Colonic mucosa (tissue), 4 donors: Measurements from ENCODE around the gene CCDC63. TPM values are rescaled to one million over a fixed set of nuclear protein-coding genes. Genes with fewer than 3 reads are reported as not detected.

ENCODE experiments used
- DNase-seq: peaks from one replicate; pipeline ENCODE4 v3.0.0-alpha.2; 2020
- H3K27ac ChIP-seq: fragments of 200-600 bp; one replicate; pipeline ENCODE4 v1.8.0; 2021
- H3K27me3 ChIP-seq: fragments of 200-600 bp; one replicate; pipeline ENCODE4 v1.8.0; 2021
- H3K36me3 ChIP-seq: fragments of 200-600 bp; one replicate; pipeline ENCODE4 v1.8.0; 2021
- H3K4me1 ChIP-seq: fragments of 200-600 bp; one replicate; pipeline ENCODE4 v1.8.0; 2021; ENCODE audit warnings: mild to moderate bottlenecking
- H3K4me3 ChIP-seq: fragments of 200-600 bp; one replicate; pipeline ENCODE4 v1.8.0; 2021
- H3K9ac ChIP-seq, 2 donors: one replicate each; pipeline ENCODE4 v1.7.0; 2013; ENCODE audit warnings: control low read depth in 2 of 2, low read depth in 2 of 2, low read length in 2 of 2
- H3K9me3 ChIP-seq: fragments of 200-600 bp; one replicate; pipeline ENCODE4 v1.8.0; 2021
- CTCF ChIP-seq: fragments of 200-600 bp; IDR thresholded peaks from one replicate; pipeline ENCODE4 v1.8.0; 2022; ENCODE audit warnings: antibody characterized with exemption, mild to moderate bottlenecking
- intact Hi-C: fragments of 100-400 bp; cut with DNase I; formaldehyde crosslinking; loops from one replicate; pipeline ENCODE4 v1.14.1; 2022
- total RNA-seq, 2 donors: library from RNA; stranded (reverse); fragmentation: NEBNext Ultra II Directional in 1 of 2; extraction: Animal tissue kit (Norgen Biotek cat#: 25700) in 1 of 2; gene quantifications; one replicate each; pipeline ENCODE4 v1.2.1, GENCODE V29; 2021
- donor health status: healthy.
- donor health status: DM: no; HTN: no; CAD: no.
- donor health status: DM: no; HTN: no; CAD: no.

CCDC63 gene
- total RNA-seq, 2 donors from 2014 or later, result not detected

GRCh38 chr12:110863161-110863560 lies 16.4 kb downstream of the CCDC63 start:
- no peaks in the 10 kb centered on the region for H3K36me3 ChIP-seq
- intact Hi-C loops, result no loop called here
- H3K27ac ChIP-seq, result no peak overlapping the region
- no peak for DNase-seq
- H3K27me3 ChIP-seq, result no peaks in the 10 kb centered on the region
- no peak overlapping the region for H3K4me3 ChIP-seq
- H3K9ac ChIP-seq, result no peak overlapping the region
- no peaks in the 10 kb centered on the region for H3K4me1 ChIP-seq
- no peaks in the 10 kb centered on the region for H3K9me3 ChIP-seq
- TF ChIP-seq CTCF, result no peak

- no peak for DNase-seq
- no peaks in the 10 kb centered on the region for H3K4me1 ChIP-seq
- H3K9ac ChIP-seq, result no peak overlapping the region
- H3K27me3 ChIP-seq, result no peaks in the 10 kb centered on the region
- intact Hi-C loops, result no loop called here
- no peaks in the 10 kb centered on the region for H3K9me3 ChIP-seq
- no peak overlapping the region for H3K27ac ChIP-seq
- no peaks in the 10 kb centered on the region for H3K36me3 ChIP-seq
- H3K4me3 ChIP-seq, result no peak overlapping the region
- TF ChIP-seq CTCF, result no peak
Observed at GRCh38 chr12:110865521-110865920, 18.7 kb downstream of the CCDC63 start.

GRCh38 chr12:110869026-110869425 lies 22.2 kb downstream of the CCDC63 start:
- TF ChIP-seq CTCF, result no peak
- no peak overlapping the region for H3K4me3 ChIP-seq

GRCh38 chr12:110869803-110870202 lies 23.0 kb downstream of the CCDC63 start:
- TF ChIP-seq CTCF, result no peak
- intact Hi-C loops, result no loop called here
- Histone ChIP-seq H3K4me1 (no peaks in the 10 kb centered on the region), H3K9ac (no peak overlapping the region), H3K27me3 (no peaks in the 10 kb centered on the region), H3K27ac (no peak overlapping the region), H3K9me3 (no peaks in the 10 kb centered on the region), H3K4me3 (no peak overlapping the region), H3K36me3 (no peaks in the 10 kb centered on the region)
- DNase-seq, result no peak

More at GRCh38 chr12:110869026-110869425, 22.2 kb downstream of the CCDC63 start:
- DNase-seq, result no peak
- Histone ChIP-seq H3K9ac (no peak overlapping the region), H3K4me1 (no peaks in the 10 kb centered on the region), H3K36me3 (no peaks in the 10 kb centered on the region), H3K27ac (no peak overlapping the region), H3K9me3 (no peaks in the 10 kb centered on the region), H3K27me3 (no peaks in the 10 kb centered on the region)
- intact Hi-C loops, result no loop called here

- Histone ChIP-seq H3K9me3 (no peaks in the 10 kb centered on the region), H3K36me3 (no peaks in the 10 kb centered on the region), H3K4me1 (no peaks in the 10 kb centered on the region), H3K9ac (no peak overlapping the region), H3K27ac (no peak overlapping the region), H3K4me3 (no peak overlapping the region), H3K27me3 (no peaks in the 10 kb centered on the region)
- no peak for DNase-seq
- intact Hi-C loops, result no loop called here
- no peak for TF ChIP-seq CTCF
Observed at GRCh38 chr12:110872100-110872499, 25.3 kb downstream of the CCDC63 start.

GRCh38 chr12:110874351-110874750 lies 27.6 kb downstream of the CCDC63 start:
- intact Hi-C loops, result no loop called here
- no peak for TF ChIP-seq CTCF

More at GRCh38 chr12:110874351-110874750, 27.6 kb downstream of the CCDC63 start:
- Histone ChIP-seq H3K9me3 (no peaks in the 10 kb centered on the region), H3K4me3 (no peak overlapping the region), H3K27ac (no peak overlapping the region), H3K27me3 (no peaks in the 10 kb centered on the region), H3K36me3 (no peaks in the 10 kb centered on the region), H3K4me1 (no peaks in the 10 kb centered on the region), H3K9ac (no peak overlapping the region)
- no peak for DNase-seq
